Measurements from ENCODE around the gene VPS13A.

DNA sequence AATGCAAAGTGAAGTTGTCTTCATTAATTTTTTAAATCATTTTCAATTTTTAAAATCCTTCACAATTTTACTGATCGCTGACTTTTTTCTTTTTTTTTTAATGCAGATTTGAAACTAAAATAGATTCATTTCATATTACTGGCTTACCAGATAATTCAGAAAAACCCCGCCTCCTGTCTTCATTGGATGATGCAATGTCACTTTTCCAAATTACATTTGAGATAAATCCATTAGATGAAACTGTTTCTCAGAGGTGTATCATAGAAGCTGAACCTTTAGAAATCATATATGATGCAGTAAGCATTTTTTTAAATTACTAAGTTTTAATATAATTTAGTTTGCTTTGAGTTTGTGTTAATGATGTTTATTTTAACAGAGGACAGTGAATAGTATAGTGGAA, 60.6 kb downstream of the VPS13A start:
- TF ChIP-seq, protein P1, sequence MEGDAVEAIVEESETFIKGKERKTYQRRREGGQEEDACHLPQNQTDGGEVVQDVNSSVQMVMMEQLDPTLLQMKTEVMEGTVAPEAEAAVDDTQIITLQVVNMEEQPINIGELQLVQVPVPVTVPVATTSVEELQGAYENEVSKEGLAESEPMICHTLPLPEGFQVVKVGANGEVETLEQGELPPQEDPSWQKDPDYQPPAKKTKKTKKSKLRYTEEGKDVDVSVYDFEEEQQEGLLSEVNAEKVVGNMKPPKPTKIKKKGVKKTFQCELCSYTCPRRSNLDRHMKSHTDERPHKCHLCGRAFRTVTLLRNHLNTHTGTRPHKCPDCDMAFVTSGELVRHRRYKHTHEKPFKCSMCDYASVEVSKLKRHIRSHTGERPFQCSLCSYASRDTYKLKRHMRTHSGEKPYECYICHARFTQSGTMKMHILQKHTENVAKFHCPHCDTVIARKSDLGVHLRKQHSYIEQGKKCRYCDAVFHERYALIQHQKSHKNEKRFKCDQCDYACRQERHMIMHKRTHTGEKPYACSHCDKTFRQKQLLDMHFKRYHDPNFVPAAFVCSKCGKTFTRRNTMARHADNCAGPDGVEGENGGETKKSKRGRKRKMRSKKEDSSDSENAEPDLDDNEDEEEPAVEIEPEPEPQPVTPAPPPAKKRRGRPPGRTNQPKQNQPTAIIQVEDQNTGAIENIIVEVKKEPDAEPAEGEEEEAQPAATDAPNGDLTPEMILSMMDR (conservative IDR thresholded peaks at IDR 0.05 in 1 of 2, IDR thresholded peaks at IDR 0.05 in 1 of 2; ENCODE audit: extremely low read depth in 1 of 2, insufficient read depth in 1 of 2, low read depth in 1 of 2, low read length in 2 of 2): no peak
- no peak for TF ChIP-seq EZH2 (IDR thresholded peaks at IDR 0.05; ENCODE audit: borderline replicate concordance, low read length)

Data from mammary epithelial cell (primary cell).